GM06990 (cell line): ENCODE results near the gene EZH2.

Source experiments
- DNase-seq: peaks from one replicate; pipeline ENCODE4 v3.0.0-alpha.2; 2011; ENCODE audit not compliant: insufficient read length; ENCODE audit errors: extremely low read depth
- H3K27me3 ChIP-seq: replicated peaks from 2 replicates; pipeline ENCODE4 v1.6.0; 2011; ENCODE audit warnings: low read length; ENCODE audit not compliant: control insufficient read depth, insufficient read depth
- H3K36me3 ChIP-seq: 2 replicates; pipeline ENCODE4 v1.5.1; 2011; ENCODE audit warnings: low read length; ENCODE audit not compliant: control insufficient read depth, insufficient read depth
- H3K4me3 ChIP-seq: replicated peaks from 2 replicates; pipeline ENCODE4 v1.5.1; 2011; ENCODE audit warnings: low read depth, mild to moderate bottlenecking, control low read depth, low read length
- CTCF ChIP-seq: IDR thresholded peaks from 2 replicates; pipeline ENCODE4 v1.5.1; 2011; ENCODE audit warnings: low read length, control low read depth, mild to moderate bottlenecking, inconsistent platforms; ENCODE audit not compliant: insufficient read depth, poor library complexity, severe bottlenecking

EZH2 gene

DNA sequence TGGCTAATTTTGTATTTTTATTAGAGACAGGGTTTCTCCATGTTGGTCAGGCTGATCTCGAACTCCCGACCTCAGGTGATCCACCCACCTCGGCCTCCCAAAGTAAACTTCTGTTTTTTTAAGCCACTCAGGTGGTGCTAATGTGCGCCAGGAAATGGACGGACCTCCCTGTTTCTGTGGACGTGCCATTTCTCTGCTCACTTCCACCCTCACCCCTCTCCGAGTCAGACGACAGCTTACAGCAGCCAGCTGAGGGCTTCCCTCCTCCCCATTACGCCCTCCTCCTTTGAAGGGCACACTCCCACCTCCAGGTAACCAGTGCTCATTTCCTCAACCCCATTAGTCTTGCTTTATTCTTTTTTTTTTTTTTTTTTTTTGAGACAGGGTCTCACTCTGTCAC is 41.7 kb upstream of the EZH2 start:
- Histone ChIP-seq H3K27me3 (no peaks in the 10 kb centered on the region), H3K36me3 (no peaks in the 10 kb centered on the region; the same call in none of the 2 replicates), H3K4me3 (no peak overlapping the region)
- DNase-seq = no peak
- no peak for TF ChIP-seq CTCF

DNA sequence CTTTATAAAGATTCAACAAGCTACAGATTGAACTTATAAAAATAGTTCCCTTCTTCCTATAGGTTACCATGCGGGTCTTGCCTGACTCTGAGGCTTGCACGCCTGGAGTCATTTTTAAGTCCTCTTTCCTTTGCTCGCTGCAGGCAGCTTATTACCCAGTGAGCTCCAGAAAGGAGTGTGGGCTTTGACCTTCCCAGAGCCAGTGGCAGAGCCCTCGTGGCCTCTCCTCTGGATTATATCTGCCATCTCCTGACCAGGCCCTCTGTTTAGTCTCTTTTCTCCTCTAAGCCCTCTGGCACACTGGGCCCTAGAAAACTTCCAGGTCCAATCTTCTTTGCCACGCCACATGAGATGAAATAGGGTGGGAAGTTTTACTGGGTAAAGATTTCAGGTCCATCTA is 39.9 kb upstream of the EZH2 start:
- TF ChIP-seq CTCF = no peak

GRCh38 chr7:148921806-148922205 is 37.7 kb upstream of the EZH2 start:
- Histone ChIP-seq H3K27me3 (no peaks in the 10 kb centered on the region), H3K4me3 (no peak overlapping the region), H3K36me3 (no peaks in the 10 kb centered on the region; the same call in 1 of the 2 replicates)
- no peak for DNase-seq
- no peak for TF ChIP-seq CTCF

More for the DNA sequence above, 39.9 kb upstream of the EZH2 start:
- H3K36me3 ChIP-seq = no peaks in the 10 kb centered on the region; the same call in 1 of the 2 replicates
- no peaks in the 10 kb centered on the region for H3K27me3 ChIP-seq
- no peak overlapping the region for H3K4me3 ChIP-seq
- no peak for DNase-seq

- Histone ChIP-seq H3K4me3 (no peak overlapping the region), H3K27me3 (no peaks in the 10 kb centered on the region), H3K36me3 (no peaks in the 10 kb centered on the region; the same call in 1 of the 2 replicates)
- DNase-seq = no peak
- no peak for TF ChIP-seq CTCF
These were observed 37.1 kb upstream of the EZH2 start for GRCh38 chr7:148921189-148921588.

DNA sequence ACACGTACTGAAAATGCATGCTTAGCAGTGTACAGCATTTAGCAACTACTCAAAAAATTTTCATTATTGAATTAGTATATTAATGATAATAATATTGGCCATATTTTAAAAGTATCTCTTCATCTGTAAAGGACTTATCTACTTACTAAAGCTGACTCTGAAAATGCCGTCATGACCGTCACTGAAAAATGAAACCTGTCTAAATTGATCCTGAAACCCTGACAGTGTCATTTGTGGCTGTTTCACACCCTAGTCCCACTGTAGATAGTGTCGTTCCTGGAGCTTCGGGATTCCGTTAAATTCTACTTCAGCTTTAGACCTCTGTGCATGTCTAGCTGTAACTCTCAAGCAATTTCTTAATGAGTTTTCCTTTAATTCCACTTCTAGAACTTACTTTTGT is 35.8 kb upstream of the EZH2 start:
- no peak for DNase-seq
- H3K36me3 ChIP-seq = no peaks in the 10 kb centered on the region; the same call in 1 of the 2 replicates
- no peak for TF ChIP-seq CTCF
- no peaks in the 10 kb centered on the region for H3K27me3 ChIP-seq
- H3K4me3 ChIP-seq = no peak overlapping the region

GRCh38 chr7:148918058-148918596 is 34.0 kb upstream of the EZH2 start:
- H3K27me3 ChIP-seq = no peaks in the 10 kb centered on the region
- no peak for DNase-seq
- no peaks in the 10 kb centered on the region; the same call in 1 of the 2 replicates for H3K36me3 ChIP-seq
- H3K4me3 ChIP-seq = no peak overlapping the region
- no peak for TF ChIP-seq CTCF
